ENCODE data around the gene FRY.

Gene FRY

GRCh38 chr13:32340914-32341313 lies 309.3 kb downstream of the FRY start:
- DNase-seq (ENCODE audit: low read depth in 2 of 2) = no peak
- TF ChIP-seq CTCF (IDR thresholded peaks at IDR 0.05; ENCODE audit: low read depth, low read length) = no peak
- H3K4me3 ChIP-seq (replicated peaks in 1 of 2; ENCODE audit: low read depth in 2 of 2, low read length in 2 of 2) = no peak overlapping the region

- H3K4me3 ChIP-seq (replicated peaks in 1 of 2; ENCODE audit: low read depth in 2 of 2, low read length in 2 of 2) = no peak overlapping the region
- no peak for TF ChIP-seq CTCF (IDR thresholded peaks at IDR 0.05; ENCODE audit: low read depth, low read length)
- no peak for DNase-seq (ENCODE audit: low read depth in 2 of 2)
Measured at GRCh38 chr13:32347651-32348050, 316.1 kb downstream of the FRY start.

All from cardiac fibroblast (primary cell).